Stimulated activated CD4-positive, alpha-beta T cell treated with anti-CD3 and anti-CD28 coated beads, TNF-alpha, amount 100 ng/mL, for 4 hours (primary cell): ENCODE data around the gene RASL10B.
"Not testable (repeated sequence)": the region's sequence is repeated elsewhere in the genome, so short reads cannot be mapped to it uniquely, and the experiment has no call there.

ENCODE experiments used
- DNase-seq, 3 experiments: peaks; one replicate each; pipeline ENCODE4 v3.0.0-alpha.2; 2020; ENCODE audit warnings: low read depth in 3 of 3

Gene RASL10B

GRCh38 chr17:35742496-35742895 is 11.1 kb downstream of the RASL10B start:
- DNase-seq, result no peak

- DNase-seq, result no peak
These were observed 11.5 kb downstream of the RASL10B start for GRCh38 chr17:35742896-35743477.

GRCh38 chr17:35743626-35744328 is 12.3 kb downstream of the RASL10B start:
- no peak for DNase-seq

GRCh38 chr17:35744830-35745229 is 13.4 kb downstream of the RASL10B start:
- no peak for DNase-seq

GRCh38 chr17:35745246-35745645 is 13.8 kb downstream of the RASL10B start:
- no peak for DNase-seq

- no peak for DNase-seq
These were observed 14.4 kb downstream of the RASL10B start for GRCh38 chr17:35745749-35746320.

- peak; percentile 57 to 66 (median 61) for DNase-seq
These were observed 16.1 kb downstream of the RASL10B start for GRCh38 chr17:35747540-35748017.

- no peak for DNase-seq
These were observed 17.0 kb downstream of the RASL10B start for GRCh38 chr17:35748341-35748841.

GRCh38 chr17:35748979-35749378 is 17.5 kb downstream of the RASL10B start:
- DNase-seq, result no peak

GRCh38 chr17:35749560-35750412 is 18.3 kb downstream of the RASL10B start:
- DNase-seq, result no peak

- no peak for DNase-seq
These were observed 19.3 kb downstream of the RASL10B start for GRCh38 chr17:35750526-35751395.

- not testable (repeated sequence) for DNase-seq
These were observed 20.1 kb downstream of the RASL10B start for GRCh38 chr17:35751541-35751940.

GRCh38 chr17:35752471-35752870 is 21.0 kb downstream of the RASL10B start:
- no peak for DNase-seq

GRCh38 chr17:35752945-35753764 is 21.7 kb downstream of the RASL10B start, which contains the start of gene GAS2L2:
TSS of gene GAS2L2 (minus strand) at chr17:35753239. CDS start at chr17:35752850, 389 bp downstream.
- DNase-seq, result no peak

GRCh38 chr17:35757243-35757642 is 25.8 kb downstream of the RASL10B start:
- DNase-seq, result no peak

GRCh38 chr17:35760587-35760986 is 29.1 kb downstream of the RASL10B start, which contains the start of gene C17orf50:
TSS of gene C17orf50 (plus strand) at chr17:35760887. CDS start at chr17:35760942, 55 bp downstream.
- no peak for DNase-seq

- no peak for DNase-seq
These were observed 30.2 kb downstream of the RASL10B start for GRCh38 chr17:35761601-35762000.

- no peak for DNase-seq
These were observed 32.3 kb downstream of the RASL10B start for GRCh38 chr17:35763767-35764122.

GRCh38 chr17:35764123-35764991 is 32.9 kb downstream of the RASL10B start:
- peak; percentile 69 to 77 (median 74) for DNase-seq
